ENCODE data around the gene DSC3.

DSC3 gene

DNA sequence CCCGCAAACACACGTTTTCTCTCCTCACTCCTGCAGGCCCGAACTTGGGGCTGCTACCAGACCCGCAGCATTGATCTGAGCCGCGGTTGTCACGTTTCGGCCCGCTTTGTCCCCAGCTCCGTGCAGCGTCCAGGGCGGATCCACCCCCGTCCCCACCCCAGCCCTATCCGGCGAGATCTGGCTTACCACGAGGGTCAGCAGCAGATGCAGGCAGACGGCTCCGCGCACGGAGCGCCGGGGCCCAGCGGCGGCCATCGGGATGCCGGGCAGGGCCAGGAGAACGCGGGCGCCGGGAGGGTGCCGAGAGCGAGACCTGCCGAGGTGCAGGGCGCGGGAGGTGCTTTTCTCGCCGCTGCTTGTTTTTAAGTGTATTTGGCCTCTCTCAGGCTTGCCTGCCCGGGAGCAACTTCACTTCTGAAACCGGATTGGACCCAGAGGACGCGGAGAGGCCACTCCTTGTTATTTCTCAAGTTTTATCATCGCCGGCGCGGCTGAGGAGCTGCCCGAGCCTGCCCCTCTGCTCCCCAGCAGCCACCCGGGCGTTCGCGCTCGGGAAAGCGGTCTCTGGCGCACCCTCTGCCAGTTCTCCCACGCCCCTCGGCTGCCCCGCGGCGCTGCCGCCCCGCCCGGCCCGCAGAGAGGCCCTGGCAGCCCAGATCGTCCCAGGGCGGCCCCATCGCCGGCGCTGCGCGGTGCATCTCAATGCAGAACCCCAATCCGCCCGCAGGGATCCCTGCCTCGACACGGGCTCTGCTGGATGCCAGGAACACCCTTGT, at the start of gene DSC3:
DSC3 (minus strand) TSS at position 337 of the 776 bp plus-strand sequence; CDS start at position 255, 82 bp downstream.
- DNase-seq, result no peak

DNA sequence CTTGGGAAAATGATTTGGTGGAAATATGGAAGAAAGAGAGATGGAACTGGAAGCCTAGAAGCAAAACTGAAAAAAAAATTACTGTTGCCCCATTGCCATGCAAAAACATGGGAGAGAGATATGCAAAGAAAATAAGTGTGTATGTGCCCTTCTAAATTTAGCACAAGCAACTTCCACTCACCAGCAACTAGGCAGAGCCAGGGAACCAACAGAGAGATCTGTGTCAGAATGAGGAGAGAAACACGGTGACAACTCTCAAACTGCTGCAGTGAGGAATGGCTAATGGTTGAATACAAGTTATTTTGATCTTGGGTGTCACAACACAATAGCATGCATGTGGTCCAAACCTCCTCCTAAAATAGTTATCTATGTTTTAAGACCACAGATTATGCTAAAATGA, 48.8 kb upstream of the DSC3 start:
- DNase-seq, result no peak

DNA sequence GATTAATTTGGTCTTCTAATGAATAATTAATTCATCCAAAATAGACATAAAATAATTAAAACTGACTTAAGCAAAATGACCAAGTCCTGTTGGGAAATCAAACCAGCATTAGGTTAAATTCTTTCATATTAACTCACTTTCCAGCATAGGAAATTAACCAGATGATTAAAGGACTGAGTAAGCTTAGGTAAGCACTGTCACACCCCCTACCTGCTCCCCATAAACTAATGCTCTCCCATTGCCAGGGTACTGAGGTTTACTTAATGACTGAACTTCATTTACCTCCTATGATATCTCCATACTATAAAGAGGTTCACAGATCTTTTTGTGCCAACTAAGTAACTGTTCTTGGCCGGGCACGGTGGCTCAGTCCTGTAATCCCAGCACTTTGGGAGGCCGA, 46.0 kb upstream of the DSC3 start:
- no peak for DNase-seq

- no peak for DNase-seq
Measured at GRCh38 chr18:31079973-31080372, 37.4 kb upstream of the DSC3 start.

GRCh38 chr18:31077878-31078277, 35.3 kb upstream of the DSC3 start:
- no peak for DNase-seq

- DNase-seq, result no peak
Measured at GRCh38 chr18:31072175-31072574, 29.6 kb upstream of the DSC3 start.

GRCh38 chr18:31070206-31070605, 27.7 kb upstream of the DSC3 start:
- DNase-seq, result no peak

GRCh38 chr18:31066266-31066665, 23.7 kb upstream of the DSC3 start:
- DNase-seq, result no peak

- no peak for DNase-seq
Measured at GRCh38 chr18:31065036-31065773, 22.7 kb upstream of the DSC3 start.

- no peak for DNase-seq
Measured at GRCh38 chr18:31064130-31064529, 21.6 kb upstream of the DSC3 start.

GRCh38 chr18:31061945-31062344, 19.4 kb upstream of the DSC3 start:
- no peak for DNase-seq

DNA sequence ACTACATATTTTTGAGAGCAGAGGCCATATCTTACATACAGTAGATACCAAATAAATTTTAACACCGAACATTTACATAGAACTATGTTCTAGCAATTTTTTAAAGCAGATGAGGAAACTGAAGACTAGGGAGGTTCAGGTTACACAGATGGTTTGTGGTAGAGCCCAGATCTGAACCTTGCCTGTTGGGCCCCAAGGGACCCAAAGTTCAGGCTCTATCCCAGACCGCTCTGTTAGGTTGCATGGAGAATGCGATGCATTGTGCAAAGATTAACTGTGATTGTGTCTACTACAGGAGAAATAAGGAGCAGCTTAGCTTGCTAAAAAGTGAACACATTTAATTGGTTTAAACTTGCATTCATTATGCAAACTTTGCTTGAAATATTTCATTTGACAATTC, 16.4 kb upstream of the DSC3 start:
- no peak for DNase-seq

DNA sequence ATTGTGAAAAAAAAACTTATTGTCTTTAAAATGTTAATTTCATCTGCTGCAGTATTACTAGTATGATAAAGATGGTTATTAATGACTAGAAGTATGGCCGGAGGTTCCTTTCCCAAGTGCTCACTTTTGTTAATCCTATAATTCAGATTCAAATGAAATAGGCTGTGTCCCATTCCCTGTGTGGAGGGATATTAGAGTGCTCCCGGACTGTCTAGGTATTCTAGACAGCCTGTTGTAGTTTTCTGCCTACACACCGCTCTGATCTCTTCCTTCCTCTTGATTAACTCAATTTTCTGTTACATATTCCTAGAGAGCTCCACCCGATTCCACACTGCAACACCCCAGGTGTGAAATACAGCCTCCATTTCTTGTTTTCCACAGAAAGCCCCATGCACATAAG, 15.4 kb upstream of the DSC3 start:
- no peak for DNase-seq

DNA sequence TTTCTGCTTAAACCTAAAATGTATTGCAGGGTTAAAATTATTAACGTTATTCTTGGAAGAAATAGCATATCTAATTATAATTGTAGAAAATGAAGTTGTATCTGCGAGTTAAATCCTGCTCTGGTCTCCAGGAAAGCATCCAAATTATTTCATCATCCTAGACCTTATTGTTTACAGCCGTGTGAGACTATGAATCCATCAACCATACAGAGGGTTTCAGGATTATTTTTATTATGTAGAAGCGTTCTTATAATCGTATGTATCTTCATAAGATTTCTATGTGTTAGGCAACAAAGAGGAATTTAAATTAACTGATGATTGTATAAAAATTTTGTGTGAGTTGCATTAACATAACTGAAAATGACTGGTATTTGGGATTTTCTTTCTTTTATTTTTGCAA, 14.5 kb upstream of the DSC3 start:
- no peak for DNase-seq

DNA sequence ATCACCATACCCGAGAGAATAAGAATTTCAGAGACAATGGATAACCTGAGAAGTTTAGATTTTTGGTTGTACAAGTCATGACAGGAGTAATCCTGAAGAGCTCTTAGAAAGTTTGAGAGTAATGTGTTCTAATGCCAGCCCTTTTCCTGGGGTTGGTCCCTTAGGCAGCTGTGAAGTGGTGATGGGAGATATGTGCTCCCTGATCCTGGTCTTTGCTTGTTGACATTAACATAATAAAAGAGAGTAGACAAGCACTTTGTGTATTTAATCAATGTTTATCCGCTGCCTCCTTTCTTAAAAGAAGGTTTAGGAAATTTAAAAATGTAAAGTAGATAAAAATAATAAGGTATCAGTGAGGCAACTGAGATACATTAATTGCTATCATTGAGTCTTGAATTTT, 13.8 kb upstream of the DSC3 start:
- DNase-seq, result no peak

- no peak for DNase-seq
Measured at GRCh38 chr18:31050635-31051034, 8.1 kb upstream of the DSC3 start.

- no peak for DNase-seq
Measured at GRCh38 chr18:31049189-31049588, 6.6 kb upstream of the DSC3 start.

GRCh38 chr18:31048216-31048615, 5.7 kb upstream of the DSC3 start:
- no peak for DNase-seq

GRCh38 chr18:31046916-31047315, 4.4 kb upstream of the DSC3 start:
- no peak for DNase-seq

GRCh38 chr18:31045599-31045998, 3.1 kb upstream of the DSC3 start:
- DNase-seq, result no peak

DNA sequence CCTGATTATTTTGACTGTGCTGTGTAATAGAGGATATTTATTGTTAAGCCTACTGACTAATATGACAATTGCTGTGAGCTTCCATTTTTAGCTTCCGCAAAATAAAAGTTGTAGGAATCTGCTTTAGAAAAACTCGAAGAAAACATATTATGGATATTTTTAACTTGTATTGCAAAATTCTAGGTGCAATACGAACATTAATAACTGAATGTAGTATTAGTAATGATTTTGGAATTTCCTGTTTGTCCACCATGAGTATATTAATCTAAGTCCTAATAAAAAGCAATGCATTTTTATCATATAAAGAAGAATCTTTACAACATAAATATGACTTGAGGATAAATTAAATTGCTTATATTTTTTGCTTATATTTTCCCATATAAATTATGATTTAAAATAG, 2.4 kb upstream of the DSC3 start:
- DNase-seq, result no peak

- DNase-seq, result no peak
Measured at GRCh38 chr18:31043709-31044108, 1.2 kb upstream of the DSC3 start.

- no peak for DNase-seq
Measured at GRCh38 chr18:31042084-31042405, 497 bp downstream of the DSC3 start.

DNA sequence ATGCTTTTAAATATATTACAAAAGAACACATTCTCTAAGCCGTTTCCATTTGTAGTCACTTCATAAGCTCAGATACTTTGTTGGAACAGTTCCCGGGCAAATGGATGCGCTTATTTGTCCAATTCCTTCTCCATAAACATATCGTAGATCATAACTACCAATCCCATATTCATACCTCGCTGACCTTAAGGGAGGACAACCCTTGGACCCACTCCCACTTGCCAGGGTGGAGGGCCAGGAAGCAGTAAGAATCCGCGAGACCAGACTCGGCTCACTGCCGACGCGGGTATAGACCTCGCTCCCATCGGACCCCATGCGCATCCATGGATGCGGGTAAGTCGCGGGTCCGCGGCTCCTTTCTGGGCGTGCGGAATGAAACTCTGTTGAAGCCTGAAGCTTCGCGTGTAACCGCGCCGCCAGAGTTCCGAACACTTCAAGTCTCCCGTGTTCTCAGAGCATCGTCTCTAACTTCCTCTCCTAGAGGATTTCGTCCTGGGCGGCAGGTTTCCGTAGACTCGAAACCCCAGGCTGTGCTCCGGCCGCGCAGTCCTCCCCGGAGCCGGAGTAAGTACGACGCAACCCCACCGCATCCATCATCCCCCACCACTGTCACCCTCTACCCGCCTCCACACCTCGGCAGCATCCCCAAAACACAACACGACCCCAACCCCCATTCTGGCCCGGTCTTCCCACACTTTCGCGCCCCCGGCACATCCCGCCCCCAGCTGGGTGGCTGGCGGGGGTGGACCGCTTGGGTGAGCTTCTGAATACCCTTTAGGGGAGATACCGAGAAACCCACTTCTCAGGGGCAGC, 1.1 kb downstream of the DSC3 start:
- no peak for DNase-seq
